ENCODE data around the gene NCBP2L.

Gene NCBP2L

GRCh38 chrX:107748506-107748905 is 29.0 kb upstream of the NCBP2L start:
- TF ChIP-seq POLR2AphosphoS5 (IDR thresholded peaks at IDR 0.05; ENCODE audit: low read depth, low read length) (no peak), POLR2A (IDR thresholded peaks at IDR 0.05; ENCODE audit: low read depth, low read length) (no peak), SPI1 (IDR thresholded peaks at IDR 0.05; ENCODE audit: low read depth, low read length) (no peak), TAF1 (IDR thresholded peaks at IDR 0.05; ENCODE audit: low read depth, low read length) (no peak), POU2F2 (IDR thresholded peaks at IDR 0.05; ENCODE audit: low read depth, low read length) (no peak), PAX5 (IDR thresholded peaks at IDR 0.05; ENCODE audit: insufficient read depth, low read length, severe bottlenecking) (no peak)
- FAIRE-seq, result no peak
- no peak for DNase-seq (ENCODE audit: insufficient read length, low spot score)

DNA sequence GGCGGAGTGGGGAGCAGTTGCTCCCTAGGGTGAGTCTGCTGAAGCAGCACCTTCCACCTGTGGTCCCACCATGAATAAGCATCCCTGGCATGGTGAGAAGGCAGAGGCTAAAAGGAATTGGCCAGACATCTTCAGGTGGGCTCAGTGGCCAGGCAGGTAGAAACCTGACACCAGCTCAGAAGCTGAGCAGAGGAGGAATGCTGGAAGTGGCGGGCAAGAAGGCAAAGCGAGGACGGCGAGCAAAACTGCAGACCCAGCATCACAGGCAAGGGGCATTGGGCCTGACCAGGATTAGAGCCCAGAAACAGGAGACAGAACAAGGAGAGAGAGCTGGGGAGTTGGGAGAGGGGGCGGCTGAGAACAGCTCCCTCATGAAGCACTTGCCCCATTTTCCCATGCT is 27.3 kb upstream of the NCBP2L start:
- DNase-seq (ENCODE audit: insufficient read length, low spot score) (no peak), FAIRE-seq (no peak)
- no peak for TF ChIP-seq TAF1 (IDR thresholded peaks at IDR 0.05; ENCODE audit: low read depth, low read length)
- TF ChIP-seq SPI1 (IDR thresholded peaks at IDR 0.05; ENCODE audit: low read depth, low read length), result no peak
- TF ChIP-seq POU2F2 (IDR thresholded peaks at IDR 0.05; ENCODE audit: low read depth, low read length), result no peak
- no peak for TF ChIP-seq PAX5 (IDR thresholded peaks at IDR 0.05; ENCODE audit: insufficient read depth, low read length, severe bottlenecking)
- TF ChIP-seq POLR2AphosphoS5 (IDR thresholded peaks at IDR 0.05; ENCODE audit: low read depth, low read length), result no peak

DNA sequence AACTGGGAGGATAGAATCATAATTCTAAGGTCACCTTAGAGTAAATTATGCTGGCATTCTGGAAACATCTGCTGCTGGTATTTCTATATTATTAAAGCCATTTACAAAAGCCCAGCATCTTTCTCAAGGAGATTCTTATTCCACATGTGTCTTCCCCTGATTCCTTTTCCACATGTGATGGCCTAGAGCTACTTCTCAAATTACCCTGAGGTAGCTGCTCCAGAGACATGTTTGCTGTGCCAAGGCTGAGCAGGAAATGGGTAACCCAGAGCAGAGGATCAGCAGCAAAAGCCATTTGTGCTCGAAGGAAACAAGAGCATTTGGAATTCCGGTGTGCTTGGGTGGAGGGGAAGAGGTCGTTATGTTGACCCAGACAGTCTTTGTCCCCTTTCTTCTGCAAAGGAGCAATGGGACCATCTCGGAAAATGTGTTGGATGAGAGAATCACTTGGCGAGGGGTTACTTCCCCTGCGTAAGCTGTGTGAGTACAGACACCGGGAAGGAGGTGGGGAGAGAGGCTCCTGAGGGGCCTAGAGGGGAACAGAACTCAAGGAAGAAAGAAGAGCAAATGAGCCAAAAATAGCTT is 26.6 kb upstream of the NCBP2L start:
- DNase-seq (ENCODE audit: insufficient read length, low spot score) (no peak), FAIRE-seq (no peak)
- TF ChIP-seq TAF1 (IDR thresholded peaks at IDR 0.05; ENCODE audit: low read depth, low read length) (no peak), POLR2AphosphoS5 (IDR thresholded peaks at IDR 0.05; ENCODE audit: low read depth, low read length) (no peak), SPI1 (IDR thresholded peaks at IDR 0.05; ENCODE audit: low read depth, low read length) (no peak), PAX5 (IDR thresholded peaks at IDR 0.05; ENCODE audit: insufficient read depth, low read length, severe bottlenecking) (no peak), POU2F2 (IDR thresholded peaks at IDR 0.05; ENCODE audit: low read depth, low read length) (no peak), POLR2A (IDR thresholded peaks at IDR 0.05; ENCODE audit: low read depth, low read length) (no peak)

DNA sequence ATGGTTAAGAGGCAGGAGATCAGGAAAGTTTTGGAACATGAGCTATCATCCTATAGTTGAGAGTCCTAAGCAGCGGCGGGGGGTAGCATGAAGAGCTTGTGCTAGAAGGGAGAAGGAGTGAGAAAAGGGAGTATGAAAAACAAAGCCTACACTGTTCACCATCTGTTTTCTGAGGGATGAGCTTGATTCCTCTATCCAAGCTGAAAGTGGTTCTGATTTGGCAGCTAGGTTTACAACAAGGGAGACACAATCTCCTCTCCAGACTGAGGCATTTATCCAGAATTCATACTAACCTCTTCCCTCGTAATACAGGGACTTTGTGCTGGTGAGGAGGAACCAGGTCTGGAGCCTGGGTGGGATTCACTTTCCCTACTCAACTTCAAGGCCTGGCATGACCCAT is 25.5 kb upstream of the NCBP2L start:
- FAIRE-seq, result no peak

DNA sequence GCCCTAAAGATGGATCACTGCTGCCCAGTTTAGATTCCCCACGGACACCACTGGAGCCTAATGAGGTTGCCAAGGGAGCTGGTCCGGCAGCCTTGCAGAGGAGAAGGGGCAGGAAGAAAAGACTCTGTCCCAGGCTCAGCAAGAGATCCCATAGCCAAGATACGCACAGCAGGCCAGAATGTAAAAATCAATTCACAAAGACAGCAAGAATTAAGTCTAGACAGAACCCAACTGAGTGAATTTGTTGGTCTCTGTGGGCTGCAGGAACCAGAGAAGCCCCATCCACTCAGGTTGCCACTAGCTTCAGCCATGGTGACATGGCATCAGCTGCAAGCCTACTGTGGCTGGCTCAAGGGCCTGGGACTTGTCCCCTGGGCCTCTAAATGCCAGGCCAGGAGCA is 24.8 kb upstream of the NCBP2L start:
- DNase-seq (ENCODE audit: insufficient read length, low spot score), result no peak
- TF ChIP-seq POLR2AphosphoS5 (IDR thresholded peaks at IDR 0.05; ENCODE audit: low read depth, low read length) (no peak), POLR2A (IDR thresholded peaks at IDR 0.05; ENCODE audit: low read depth, low read length) (no peak), PAX5 (IDR thresholded peaks at IDR 0.05; ENCODE audit: insufficient read depth, low read length, severe bottlenecking) (no peak), SPI1 (IDR thresholded peaks at IDR 0.05; ENCODE audit: low read depth, low read length) (no peak), TAF1 (IDR thresholded peaks at IDR 0.05; ENCODE audit: low read depth, low read length) (no peak), POU2F2 (IDR thresholded peaks at IDR 0.05; ENCODE audit: low read depth, low read length) (no peak)
- FAIRE-seq, result no peak

More for the DNA sequence above, 25.5 kb upstream of the NCBP2L start:
- no peak for TF ChIP-seq POU2F2 (IDR thresholded peaks at IDR 0.05; ENCODE audit: low read depth, low read length)
- no peak for TF ChIP-seq TAF1 (IDR thresholded peaks at IDR 0.05; ENCODE audit: low read depth, low read length)
- TF ChIP-seq POLR2AphosphoS5 (IDR thresholded peaks at IDR 0.05; ENCODE audit: low read depth, low read length), result no peak
- TF ChIP-seq SPI1 (IDR thresholded peaks at IDR 0.05; ENCODE audit: low read depth, low read length), result no peak
- no peak for TF ChIP-seq PAX5 (IDR thresholded peaks at IDR 0.05; ENCODE audit: insufficient read depth, low read length, severe bottlenecking)
- TF ChIP-seq POLR2A (IDR thresholded peaks at IDR 0.05; ENCODE audit: low read depth, low read length), result no peak
- DNase-seq (ENCODE audit: insufficient read length, low spot score), result no peak

GRCh38 chrX:107753187-107753586 is 24.3 kb upstream of the NCBP2L start:
- TF ChIP-seq POLR2A (IDR thresholded peaks at IDR 0.05; ENCODE audit: low read depth, low read length) (no peak), POLR2AphosphoS5 (IDR thresholded peaks at IDR 0.05; ENCODE audit: low read depth, low read length) (no peak), SPI1 (IDR thresholded peaks at IDR 0.05; ENCODE audit: low read depth, low read length) (no peak), TAF1 (IDR thresholded peaks at IDR 0.05; ENCODE audit: low read depth, low read length) (no peak), PAX5 (IDR thresholded peaks at IDR 0.05; ENCODE audit: insufficient read depth, low read length, severe bottlenecking) (no peak), POU2F2 (IDR thresholded peaks at IDR 0.05; ENCODE audit: low read depth, low read length) (no peak)
- FAIRE-seq (no peak), DNase-seq (ENCODE audit: insufficient read length, low spot score) (no peak)

- FAIRE-seq (no peak), DNase-seq (ENCODE audit: insufficient read length, low spot score) (no peak)
- no peak for TF ChIP-seq SPI1 (IDR thresholded peaks at IDR 0.05; ENCODE audit: low read depth, low read length)
- no peak for TF ChIP-seq POLR2A (IDR thresholded peaks at IDR 0.05; ENCODE audit: low read depth, low read length)
- TF ChIP-seq POLR2AphosphoS5 (IDR thresholded peaks at IDR 0.05; ENCODE audit: low read depth, low read length), result no peak
- no peak for TF ChIP-seq POU2F2 (IDR thresholded peaks at IDR 0.05; ENCODE audit: low read depth, low read length)
- no peak for TF ChIP-seq TAF1 (IDR thresholded peaks at IDR 0.05; ENCODE audit: low read depth, low read length)
- TF ChIP-seq PAX5 (IDR thresholded peaks at IDR 0.05; ENCODE audit: insufficient read depth, low read length, severe bottlenecking), result no peak
Measured at GRCh38 chrX:107755721-107756120, 21.8 kb upstream of the NCBP2L start.

- no peak for DNase-seq (ENCODE audit: insufficient read length, low spot score)
- no peak for FAIRE-seq
- TF ChIP-seq TAF1 (IDR thresholded peaks at IDR 0.05; ENCODE audit: low read depth, low read length), result no peak
- no peak for TF ChIP-seq POLR2AphosphoS5 (IDR thresholded peaks at IDR 0.05; ENCODE audit: low read depth, low read length)
- no peak for TF ChIP-seq POU2F2 (IDR thresholded peaks at IDR 0.05; ENCODE audit: low read depth, low read length)
- TF ChIP-seq SPI1 (IDR thresholded peaks at IDR 0.05; ENCODE audit: low read depth, low read length), result no peak
- no peak for TF ChIP-seq PAX5 (IDR thresholded peaks at IDR 0.05; ENCODE audit: insufficient read depth, low read length, severe bottlenecking)
- no peak for TF ChIP-seq POLR2A (IDR thresholded peaks at IDR 0.05; ENCODE audit: low read depth, low read length)
Measured at GRCh38 chrX:107758231-107758766, 19.2 kb upstream of the NCBP2L start.

GRCh38 chrX:107760304-107761077 is 17.0 kb upstream of the NCBP2L start:
- FAIRE-seq, result no peak
- DNase-seq (ENCODE audit: insufficient read length, low spot score), result no peak
- TF ChIP-seq POLR2A (IDR thresholded peaks at IDR 0.05; ENCODE audit: low read depth, low read length), result no peak
- TF ChIP-seq POU2F2 (IDR thresholded peaks at IDR 0.05; ENCODE audit: low read depth, low read length), result no peak
- no peak for TF ChIP-seq SPI1 (IDR thresholded peaks at IDR 0.05; ENCODE audit: low read depth, low read length)
- no peak for TF ChIP-seq POLR2AphosphoS5 (IDR thresholded peaks at IDR 0.05; ENCODE audit: low read depth, low read length)
- TF ChIP-seq TAF1 (IDR thresholded peaks at IDR 0.05; ENCODE audit: low read depth, low read length), result no peak
- TF ChIP-seq PAX5 (IDR thresholded peaks at IDR 0.05; ENCODE audit: insufficient read depth, low read length, severe bottlenecking), result no peak
